HG03196 (cell line): ENCODE measurements around the gene LPP.

Experiments used
- ATAC-seq: cut with Tn5 transposase; IDR thresholded peaks from one replicate; pipeline ENCODE4 v1.9.1; 2021; ENCODE audit not compliant: unreplicated experiment

Gene LPP

DNA sequence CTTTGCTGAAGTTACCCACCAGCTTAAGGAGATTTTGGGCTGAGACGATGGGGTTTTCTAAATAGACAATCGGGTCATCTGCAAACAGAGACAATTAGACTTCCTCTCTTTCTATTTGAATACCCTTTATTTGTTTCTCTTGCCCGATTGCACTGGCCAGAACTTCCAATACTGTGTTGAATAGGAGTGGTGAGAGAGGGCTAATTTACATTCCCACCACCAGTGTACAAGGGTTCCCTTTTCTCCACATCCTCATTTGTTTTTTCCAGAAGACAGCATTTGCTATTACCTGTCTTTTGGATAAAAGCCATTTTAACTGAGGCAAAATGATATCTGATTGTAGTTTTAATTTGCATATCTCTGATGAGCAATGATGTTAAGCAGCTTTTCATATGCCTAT is 687.9 kb downstream of the LPP start:
- no peak for ATAC-seq

DNA sequence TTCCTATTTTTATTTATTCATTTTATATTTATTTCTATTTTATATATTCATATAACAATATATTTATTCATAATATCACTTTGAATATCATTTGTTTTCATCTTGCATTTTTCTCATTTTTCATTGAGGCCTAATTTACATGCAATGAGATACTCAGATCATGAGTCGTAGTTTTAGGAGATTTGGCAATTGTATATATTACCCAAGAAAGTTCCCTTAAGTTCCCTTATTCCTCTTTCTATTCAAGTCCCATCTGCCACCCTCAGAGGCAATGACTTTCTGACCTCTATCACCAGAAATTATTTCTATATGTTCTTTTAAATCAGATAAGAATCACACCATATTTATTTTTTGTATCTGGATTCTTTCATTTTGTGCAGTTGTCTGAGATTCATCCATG is 688.7 kb downstream of the LPP start:
- no peak for ATAC-seq

DNA sequence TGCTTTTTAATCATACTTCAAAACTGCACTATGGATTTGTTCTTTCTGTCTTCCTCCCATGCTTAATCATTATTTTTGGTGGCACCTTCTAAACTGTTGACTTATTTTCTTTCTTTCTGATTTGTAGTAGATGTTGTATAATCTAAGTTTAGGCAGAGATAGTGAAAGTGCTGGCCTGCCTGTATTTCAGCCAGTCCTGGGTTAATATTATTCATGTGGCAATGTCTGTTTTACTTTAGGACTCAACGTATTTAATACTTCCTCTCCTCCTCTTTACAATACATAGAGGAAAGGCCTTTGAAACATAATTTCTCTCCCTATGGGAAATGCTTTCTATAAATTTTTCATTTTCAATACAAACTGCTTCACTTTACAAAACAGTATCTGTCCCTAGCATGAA is 690.1 kb downstream of the LPP start:
- ATAC-seq, result no peak

DNA sequence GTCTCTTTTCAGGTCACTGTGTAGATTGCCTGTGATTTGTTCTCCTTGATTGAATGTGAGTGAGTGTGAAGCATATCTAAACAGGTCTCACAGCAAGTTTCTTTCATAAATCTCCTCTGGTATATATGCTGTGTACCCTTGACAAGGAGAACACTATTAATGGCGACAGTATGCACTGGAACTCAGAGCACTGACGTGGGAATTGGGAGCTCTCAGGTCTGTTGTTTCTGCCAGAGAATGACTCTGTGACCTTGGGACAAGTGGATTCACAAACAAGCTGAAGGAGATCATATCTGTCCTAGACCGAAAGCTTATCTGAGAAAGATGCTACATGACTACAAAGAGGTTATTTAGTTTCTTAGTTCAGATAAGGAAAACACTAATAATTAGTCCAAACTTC is 691.6 kb downstream of the LPP start:
- no peak for ATAC-seq

DNA sequence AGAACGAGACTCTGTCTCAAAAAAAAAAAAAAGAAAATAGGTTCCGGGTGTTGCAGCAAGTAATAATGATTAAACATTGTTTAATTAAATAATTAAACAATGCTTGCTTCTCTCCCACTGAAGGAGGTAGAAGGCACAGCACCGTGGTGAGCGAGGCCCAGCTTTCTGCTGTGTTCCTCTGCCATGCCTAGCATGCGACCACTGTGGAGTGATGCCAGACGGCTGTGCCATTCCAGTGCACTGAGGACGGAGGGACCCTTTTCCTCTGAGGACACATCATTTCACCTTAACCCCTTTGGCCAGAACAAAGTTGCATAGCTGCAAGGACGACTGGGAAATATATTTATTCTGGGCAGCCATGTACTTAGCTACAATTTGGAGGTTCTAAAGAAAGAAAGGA is 695.0 kb downstream of the LPP start:
- ATAC-seq, result no peak

DNA sequence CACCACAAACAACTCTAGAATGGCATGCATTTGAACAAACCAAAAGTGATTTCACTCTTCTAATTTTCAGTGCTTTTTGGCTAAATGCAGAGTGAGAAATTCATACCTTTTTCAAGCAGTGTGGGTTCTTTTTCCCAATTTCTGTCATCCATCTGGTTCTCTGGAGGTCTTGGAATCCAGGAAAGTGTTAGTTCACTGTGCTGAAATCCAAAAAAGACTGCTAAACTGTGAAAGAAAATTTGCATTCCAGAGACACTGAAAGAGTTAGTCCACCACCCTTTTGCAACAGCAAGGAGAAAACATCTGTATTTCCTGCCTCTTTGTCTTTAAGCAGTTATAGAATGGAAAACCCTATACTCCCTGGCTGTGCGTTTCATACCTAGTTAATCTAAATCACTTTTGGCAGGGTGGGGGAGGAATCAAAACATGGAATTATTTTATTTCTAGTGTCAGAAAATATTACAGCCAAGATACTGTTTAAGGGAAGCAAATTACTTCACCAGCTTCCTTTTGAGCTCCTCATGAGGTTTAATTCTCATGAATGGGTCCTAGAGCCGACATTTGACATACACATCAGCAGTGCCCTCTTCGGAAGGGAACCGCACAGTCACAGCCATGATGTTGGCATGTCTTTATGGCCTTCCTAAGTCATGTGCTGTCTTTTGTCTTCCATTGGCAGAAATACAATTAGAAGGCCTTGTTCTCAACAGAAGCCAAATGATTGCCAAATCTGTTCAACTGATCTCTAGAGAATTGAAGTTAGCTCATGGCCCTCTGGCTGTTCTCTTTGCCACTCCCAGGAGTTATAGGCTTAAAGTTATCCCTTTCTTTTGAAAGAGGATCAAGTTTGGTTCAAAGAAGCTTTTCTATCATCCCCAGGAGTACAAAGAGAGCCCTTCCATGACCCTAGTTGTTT is 700.2 kb downstream of the LPP start:
- no peak for ATAC-seq

DNA sequence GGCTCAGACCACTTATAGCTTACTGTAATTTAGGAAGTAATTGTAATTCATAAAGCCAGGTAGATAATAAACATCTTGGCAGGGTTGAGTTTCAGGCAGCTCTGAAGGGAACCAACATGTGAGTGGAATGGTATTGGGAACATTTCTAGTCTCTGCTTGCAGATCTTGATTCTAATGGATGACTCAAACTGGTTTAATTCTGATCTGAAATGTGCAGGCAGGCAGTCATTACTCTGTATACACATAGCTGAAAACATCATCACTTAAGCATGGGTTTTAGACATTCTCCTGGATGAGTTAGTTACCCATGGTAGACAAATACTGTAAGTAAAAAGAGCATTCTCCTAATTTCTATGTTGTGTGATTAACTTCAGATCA is 700.8 kb downstream of the LPP start:
- ATAC-seq, result no peak

- ATAC-seq, result no peak
Observed at GRCh38 chr3:188855675-188856074, 701.7 kb downstream of the LPP start.

DNA sequence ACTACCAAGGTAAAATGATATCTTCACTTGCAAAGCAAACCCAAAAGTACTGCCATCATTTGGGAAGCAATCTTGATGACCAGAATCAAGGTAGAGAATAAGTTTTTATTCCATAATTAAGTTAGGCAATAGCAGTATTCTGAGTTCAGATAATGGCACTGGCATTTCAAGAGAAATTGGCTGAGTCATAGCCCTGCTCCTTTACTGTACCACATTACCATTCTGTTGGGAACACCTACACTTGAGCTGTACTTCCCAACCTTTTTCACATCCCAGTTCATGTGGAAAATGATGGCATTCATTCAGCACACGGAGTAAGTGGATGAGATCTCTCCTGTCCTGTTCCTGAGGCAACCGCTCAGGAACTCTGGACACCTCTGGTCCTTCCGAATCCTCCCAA is 706.2 kb downstream of the LPP start:
- no peak for ATAC-seq

DNA sequence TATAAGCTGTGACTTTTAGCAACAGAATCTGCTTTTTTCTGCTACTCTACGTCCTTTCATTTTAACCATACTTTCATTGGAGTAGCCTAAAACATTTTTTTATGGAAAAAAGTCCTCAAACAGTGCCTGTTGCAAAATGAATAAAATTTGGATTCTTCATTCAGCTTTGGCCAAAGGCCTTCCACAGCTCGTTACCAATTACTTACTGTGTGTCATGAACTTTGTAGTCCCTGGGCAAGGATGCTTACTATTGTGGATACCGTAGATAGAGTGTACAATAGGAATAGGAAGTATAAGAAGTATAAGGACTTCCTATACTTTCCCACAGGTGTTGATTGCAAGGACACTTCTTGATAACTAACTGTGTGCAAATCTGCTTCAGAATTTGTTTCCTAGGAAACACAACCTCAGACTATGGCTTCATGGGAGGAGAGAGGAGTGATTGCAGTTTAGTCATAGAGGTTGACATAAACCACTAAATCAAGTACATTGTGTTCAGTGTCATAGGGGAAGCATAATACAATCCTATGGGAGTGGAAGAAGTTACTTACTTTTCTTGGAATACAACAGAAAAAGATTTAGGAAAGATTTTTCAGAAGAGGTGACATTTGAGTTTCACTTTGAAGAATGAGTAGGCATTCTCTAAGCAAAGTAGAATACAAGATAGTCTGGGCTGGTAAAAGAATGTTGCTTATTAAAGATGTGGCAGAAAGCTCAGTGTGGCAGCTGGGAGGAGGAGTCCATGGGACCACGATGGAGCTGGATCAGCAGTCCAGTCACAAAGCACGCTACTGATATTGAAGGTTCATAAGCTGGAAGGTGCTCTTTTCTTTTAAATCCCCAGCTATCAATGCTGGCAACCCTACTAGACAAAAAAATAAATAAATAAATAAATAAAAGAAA is 708.1 kb downstream of the LPP start:
- no peak for ATAC-seq

DNA sequence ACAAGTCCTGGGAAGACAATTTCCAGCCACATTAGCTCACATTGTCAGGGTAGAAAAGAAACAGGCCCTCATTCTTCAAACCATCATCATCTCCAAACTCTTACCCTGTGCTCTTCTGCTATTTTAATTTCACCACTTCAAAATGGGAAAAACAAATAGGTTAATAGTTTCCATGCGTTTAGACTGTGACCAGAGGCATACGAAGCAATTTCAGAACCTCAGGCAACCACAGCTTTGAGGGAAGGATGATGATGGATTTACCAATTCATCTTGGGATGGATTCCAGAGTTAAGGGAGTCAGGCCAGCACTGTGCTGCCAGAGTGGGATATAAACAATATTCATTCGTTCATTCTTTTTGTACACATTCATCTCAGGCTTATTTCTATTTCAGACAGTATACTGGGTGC is 710.0 kb downstream of the LPP start:
- no peak for ATAC-seq

- no peak for ATAC-seq
Observed at GRCh38 chr3:188867691-188868265, 713.8 kb downstream of the LPP start.

GRCh38 chr3:188868803-188869202 is 714.8 kb downstream of the LPP start:
- no peak for ATAC-seq

DNA sequence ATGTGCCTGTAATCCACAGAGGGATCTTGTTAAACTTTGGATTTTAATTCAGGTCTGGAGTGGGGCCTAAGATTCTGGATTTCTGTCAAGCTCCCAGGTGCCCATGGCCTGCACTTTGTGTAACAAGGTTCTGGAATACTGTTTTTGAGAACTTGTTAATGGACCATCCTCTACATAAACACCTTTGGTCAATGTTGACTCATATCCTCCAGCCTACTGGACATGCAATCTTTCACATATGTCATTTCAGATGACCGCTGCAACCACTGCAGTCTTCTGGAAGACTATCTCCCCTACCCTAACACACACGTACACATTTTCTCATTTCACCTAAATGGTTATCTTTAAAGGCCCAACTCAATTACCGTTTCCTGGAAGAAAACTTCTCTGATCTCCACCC is 715.7 kb downstream of the LPP start:
- ATAC-seq, result no peak

GRCh38 chr3:188870431-188870830 is 716.5 kb downstream of the LPP start:
- no peak for ATAC-seq

- no peak for ATAC-seq
Observed at GRCh38 chr3:188874576-188874975, 720.6 kb downstream of the LPP start.

DNA sequence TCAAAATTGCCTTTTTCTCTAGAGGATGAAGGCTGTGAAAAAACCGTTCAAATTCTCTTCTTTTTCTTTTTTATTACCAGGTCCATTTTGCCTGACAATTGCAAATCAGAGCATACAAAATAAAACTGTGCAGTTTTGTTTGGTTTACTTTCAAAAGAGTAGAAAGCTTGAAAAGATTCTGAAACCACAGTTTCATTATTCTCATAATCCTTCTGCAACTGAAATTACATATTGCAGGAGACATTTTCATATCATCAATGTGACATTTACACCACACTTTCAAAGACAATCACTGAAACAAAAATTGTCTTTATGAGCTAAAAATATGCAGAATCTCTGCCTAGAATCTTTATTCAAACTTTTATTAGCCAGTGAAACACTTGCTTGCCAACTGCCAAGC is 721.5 kb downstream of the LPP start:
- ATAC-seq, result no peak

- ATAC-seq, result no peak
Observed at GRCh38 chr3:188876370-188876769, 722.4 kb downstream of the LPP start.

DNA sequence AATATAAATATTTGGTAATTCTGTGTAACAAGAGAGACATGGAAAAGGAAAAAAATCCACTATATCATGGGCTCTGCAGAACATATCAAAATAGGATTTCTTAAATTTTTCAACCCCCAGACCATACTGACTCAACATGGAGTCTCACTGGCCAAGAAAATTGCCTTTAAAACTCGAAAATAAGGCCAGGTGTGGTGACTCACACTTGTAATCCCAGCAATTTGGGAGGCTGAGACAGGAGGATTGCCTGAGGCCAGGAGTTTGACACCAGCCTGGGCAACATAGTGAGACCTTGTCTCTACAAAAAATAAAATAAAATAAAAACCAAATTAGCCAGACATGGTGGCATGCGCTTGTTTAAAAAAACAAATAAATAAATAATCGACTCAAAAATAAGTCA is 723.4 kb downstream of the LPP start:
- ATAC-seq, result no peak

DNA sequence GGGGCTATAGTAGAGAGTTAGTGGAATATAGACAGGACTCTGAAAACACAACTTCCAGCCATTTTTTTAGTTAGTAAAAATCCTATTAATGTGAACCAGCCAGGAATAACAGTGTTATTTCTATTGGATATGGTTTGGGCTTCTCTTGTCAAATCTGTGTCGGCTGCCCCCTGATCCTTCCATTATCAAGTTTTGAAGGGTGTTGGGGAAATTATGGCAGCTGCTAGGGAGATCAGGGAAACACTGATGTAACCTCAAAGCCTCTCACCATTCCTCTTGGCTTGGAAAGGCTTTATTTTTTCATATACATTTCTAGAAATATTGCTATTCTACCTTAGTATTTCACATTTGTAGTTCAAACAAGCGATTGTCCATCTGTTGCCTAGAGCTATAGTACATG is 724.1 kb downstream of the LPP start:
- no peak for ATAC-seq

GRCh38 chr3:188881954-188882641 is 728.1 kb downstream of the LPP start:
- no peak for ATAC-seq
